Activated effector memory CD4-positive, alpha-beta T cell treated with anti-CD3 and anti-CD28 coated beads, Interleukin-2, amount 50 U/mL, for 16 hours (primary cell): ENCODE results near the gene OR6C3.
"Not testable (repeated sequence)": the region's sequence is repeated elsewhere in the genome, so short reads cannot be mapped to it uniquely, and the experiment has no call there.

Source experiments
- DNase-seq: peaks from one replicate; pipeline ENCODE4 v3.0.0-alpha.2; 2020

OR6C3 gene

GRCh38 chr12:55330446-55330845 lies at the start of gene OR6C3:
OR6C3 (plus strand) TSS chr12:55330746; CDS start chr12:55331701, 955 bp downstream.
- DNase-seq, result no peak

GRCh38 chr12:55280991-55281390 lies 49.6 kb upstream of the OR6C3 start:
- no peak for DNase-seq

- no peak for DNase-seq
These were observed 40.5 kb upstream of the OR6C3 start for GRCh38 chr12:55289999-55290398.

- no peak for DNase-seq
These were observed 34.1 kb upstream of the OR6C3 start, which contains the start of gene OR6C6 for GRCh38 chr12:55296469-55296868. OR6C6 (minus strand) TSS chr12:55296569; CDS start chr12:55295232, 1,337 bp downstream.

GRCh38 chr12:55314043-55314442 lies 16.5 kb upstream of the OR6C3 start, which contains the start of gene OR6C1:
OR6C1 (plus strand) TSS chr12:55314343; CDS start chr12:55320600, 6,257 bp downstream.
- DNase-seq, result no peak

- DNase-seq, result no peak
These were observed 10.3 kb upstream of the OR6C3 start for GRCh38 chr12:55320201-55320600.

GRCh38 chr12:55325801-55326200 lies 4.7 kb upstream of the OR6C3 start:
- not testable (repeated sequence) for DNase-seq

- DNase-seq, result no peak
These were observed 5.5 kb downstream of the OR6C3 start for GRCh38 chr12:55336002-55336401.

GRCh38 chr12:55355338-55355737 lies 24.8 kb downstream of the OR6C3 start:
- not testable (repeated sequence) for DNase-seq

GRCh38 chr12:55362675-55363074 lies 32.1 kb downstream of the OR6C3 start, which contains the start of gene OR6C75:
OR6C75 (plus strand) TSS chr12:55362975; CDS start chr12:55365111, 2,136 bp downstream.
- DNase-seq, result no peak

GRCh38 chr12:55365086-55365485 lies 34.5 kb downstream of the OR6C3 start:
- no peak for DNase-seq

- DNase-seq, result no peak
These were observed 42.0 kb downstream of the OR6C3 start for GRCh38 chr12:55372521-55372920.
